Astrocyte of the cerebellum (primary cell): Measurements from ENCODE around the gene KIF3C.

Experiments used
- DNase-seq: peaks from one replicate; pipeline ENCODE4 v3.0.0-alpha.2; 2011; ENCODE audit warnings: low read depth
- H3K4me3 ChIP-seq: 2 replicates; pipeline ENCODE4 v1.5.1; 2011; ENCODE audit warnings: mild to moderate bottlenecking, low read depth, low read length, moderate library complexity
- in situ Hi-C: cut with HindIII; loops from 2 replicates; pipeline ENCODE4 v1.10.0; 2017; ENCODE audit warnings: low sequenced_read_pairs
- TF ChIP-seq, protein P1 (sequence below): IDR thresholded peaks from 2 replicates; pipeline ENCODE4 v1.5.1; 2012; ENCODE audit warnings: low read length, low read depth, moderate library complexity, mild to moderate bottlenecking; ENCODE audit errors: missing control alignments

The KIF3C gene

DNA sequence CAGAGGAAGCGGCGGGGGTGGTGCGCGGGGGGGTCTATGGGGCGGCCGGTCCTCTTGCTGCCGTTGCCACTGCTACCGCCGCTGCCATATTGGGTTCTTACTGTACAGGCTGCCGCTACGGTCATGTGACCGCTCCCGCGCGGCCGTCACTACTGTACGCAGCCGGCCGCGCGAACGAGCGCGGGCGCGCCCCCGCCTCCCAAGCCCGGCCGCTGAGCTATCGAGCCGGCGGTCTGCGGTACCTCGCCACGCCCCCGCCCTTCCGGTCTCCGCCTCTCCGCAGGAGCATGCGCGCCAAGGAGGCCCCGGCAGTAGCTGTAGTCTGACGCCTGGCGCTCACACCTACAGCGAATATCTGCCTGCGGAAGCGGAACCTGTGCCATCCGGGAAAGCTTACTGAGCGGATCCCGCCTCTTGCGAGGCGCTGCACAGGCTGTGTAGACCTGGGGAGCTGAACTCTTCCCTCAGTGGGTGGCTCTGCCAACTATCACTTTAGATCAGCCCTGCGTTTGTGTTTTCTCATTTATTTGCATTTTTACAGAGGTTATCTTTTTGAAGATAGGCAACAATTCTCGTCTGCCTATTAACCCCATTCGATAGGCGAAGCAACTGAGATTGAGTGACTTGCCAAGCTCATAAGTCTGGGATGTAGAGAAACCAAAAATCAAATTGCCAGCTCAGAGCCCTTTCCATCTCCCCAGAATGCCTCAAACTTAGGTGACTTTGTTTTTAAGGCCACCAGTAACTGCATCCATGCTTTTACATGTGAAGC is 103.8 kb downstream of the KIF3C start, which contains the start of gene ASXL2:
TSS of gene ASXL2 (minus strand) at position 127 of the 772 bp plus-strand sequence. CDS start 265 bp downstream, outside the sequence.
- H3K4me3 ChIP-seq = peak within 1 kb of the TSS; percentile 97
- TF ChIP-seq, protein P1, sequence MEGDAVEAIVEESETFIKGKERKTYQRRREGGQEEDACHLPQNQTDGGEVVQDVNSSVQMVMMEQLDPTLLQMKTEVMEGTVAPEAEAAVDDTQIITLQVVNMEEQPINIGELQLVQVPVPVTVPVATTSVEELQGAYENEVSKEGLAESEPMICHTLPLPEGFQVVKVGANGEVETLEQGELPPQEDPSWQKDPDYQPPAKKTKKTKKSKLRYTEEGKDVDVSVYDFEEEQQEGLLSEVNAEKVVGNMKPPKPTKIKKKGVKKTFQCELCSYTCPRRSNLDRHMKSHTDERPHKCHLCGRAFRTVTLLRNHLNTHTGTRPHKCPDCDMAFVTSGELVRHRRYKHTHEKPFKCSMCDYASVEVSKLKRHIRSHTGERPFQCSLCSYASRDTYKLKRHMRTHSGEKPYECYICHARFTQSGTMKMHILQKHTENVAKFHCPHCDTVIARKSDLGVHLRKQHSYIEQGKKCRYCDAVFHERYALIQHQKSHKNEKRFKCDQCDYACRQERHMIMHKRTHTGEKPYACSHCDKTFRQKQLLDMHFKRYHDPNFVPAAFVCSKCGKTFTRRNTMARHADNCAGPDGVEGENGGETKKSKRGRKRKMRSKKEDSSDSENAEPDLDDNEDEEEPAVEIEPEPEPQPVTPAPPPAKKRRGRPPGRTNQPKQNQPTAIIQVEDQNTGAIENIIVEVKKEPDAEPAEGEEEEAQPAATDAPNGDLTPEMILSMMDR = peak; percentile 8
- peak; percentile 89 for DNase-seq
- in situ Hi-C loops = no loop called here

DNA sequence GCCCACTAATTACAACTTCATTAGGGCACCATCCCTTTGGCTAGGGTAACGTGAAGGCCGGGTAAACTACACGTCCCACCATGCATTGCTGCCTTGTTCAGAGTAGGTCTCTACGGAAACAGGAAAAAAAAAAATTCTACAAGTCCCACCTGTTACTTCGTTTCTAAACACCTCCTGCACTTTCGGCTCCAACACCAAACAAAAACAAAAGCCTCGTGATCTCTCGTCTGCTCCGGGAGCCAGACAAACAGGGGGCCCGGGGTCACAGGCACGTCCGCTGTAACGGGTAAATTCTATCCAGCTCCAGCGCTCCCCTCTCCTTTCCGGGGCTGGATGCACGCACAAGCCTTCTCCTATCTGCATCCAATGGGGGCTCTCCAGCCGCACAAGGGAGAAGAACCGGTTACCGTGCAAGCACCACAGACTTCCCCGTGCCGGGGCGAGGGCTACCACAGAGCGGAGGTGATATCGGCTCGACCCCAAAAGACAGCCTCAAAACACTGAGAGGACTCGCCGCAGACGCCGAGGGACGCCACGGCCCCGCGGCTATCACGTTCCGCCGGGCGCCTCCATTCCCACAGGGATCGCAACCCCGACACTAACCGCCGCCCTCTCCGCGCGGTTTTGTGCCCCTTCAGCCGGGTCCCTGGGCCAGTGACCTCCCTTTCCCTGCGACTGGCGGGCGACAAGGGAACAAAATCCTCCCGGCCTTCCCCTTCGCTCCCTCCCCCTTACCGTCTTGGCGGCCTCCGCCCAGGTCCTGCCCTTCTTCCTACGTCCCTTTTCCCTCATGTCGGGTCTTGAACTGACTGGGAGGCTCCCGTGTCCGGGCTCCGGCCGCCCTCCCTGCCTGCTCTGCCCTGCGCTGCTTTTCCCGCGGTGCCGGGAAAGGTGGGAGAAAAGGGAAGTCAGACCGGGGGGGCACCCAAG is 104.6 kb downstream of the KIF3C start:
- in situ Hi-C loops = no loop called here
- TF ChIP-seq, protein P1 = no peak
- H3K4me3 ChIP-seq = peak overlapping the region; percentile 97
- DNase-seq = no peak
